Esophagus muscularis mucosa (tissue), 4 donors: Measurements from ENCODE around the gene DCST2. TPM values are rescaled to one million over a fixed set of nuclear protein-coding genes. Genes with fewer than 3 reads are reported as not detected.
"Not testable (repeated sequence)": the region's sequence is repeated elsewhere in the genome, so short reads cannot be mapped to it uniquely, and the experiment has no call there.

Source experiments
- DNase-seq: peaks from one replicate; pipeline ENCODE4 v3.0.0-alpha.2; 2017; ENCODE audit errors: extremely low spot score
- H3K27ac ChIP-seq, 4 donors: fragments of 200-600 bp; sonication (generic); replicated peaks in 1 of 4; 1 replicate in 3 of 4; 2 replicates in 1 of 4; pipeline ENCODE4 v1.5.1; 2016 to 2019; ENCODE audit warnings: mild to moderate bottlenecking in 1 of 4
- H3K27me3 ChIP-seq, 4 donors: fragments of 200-600 bp; sonication (generic); one replicate each; pipeline versions ENCODE4 v1.5.1 to v1.6.0; 2016 to 2019
- H3K36me3 ChIP-seq, 4 donors: fragments of 200-600 bp; sonication (generic); one replicate each; pipeline ENCODE4 v1.5.1; 2016 to 2019
- H3K4me1 ChIP-seq, 4 donors: fragments of 200-600 bp; sonication (generic); one replicate each; pipeline ENCODE4 v1.5.1; 2016 to 2019
- H3K4me3 ChIP-seq, 4 donors: fragments of 200-600 bp; sonication (generic); 1 replicate in 2 of 4; 2 replicates in 2 of 4; pipeline ENCODE4 v1.5.1; 2016 to 2019; ENCODE audit warnings: mild to moderate bottlenecking in 4 of 4, moderate library complexity in 1 of 4
- H3K9me3 ChIP-seq, 4 donors: fragments of 200-600 bp; sonication (generic); 1 replicate in 3 of 4; 2 replicates in 1 of 4; pipeline ENCODE4 v1.5.1; 2016 to 2019
- CTCF ChIP-seq, 3 experiments: fragments of 200-600 bp in 2 of 3; fragments of 450-650 bp in 1 of 3; sonication (generic) in 2 of 3; IDR thresholded peaks; one replicate each; pipeline ENCODE4 v1.5.1; 2017 to 2019; ENCODE audit warnings: antibody characterized with exemption in 3 of 3, mild to moderate bottlenecking in 2 of 3, moderate library complexity in 1 of 3
- EP300 ChIP-seq: sonication (generic); formaldehyde crosslinking; IDR thresholded peaks from one replicate; pipeline ENCODE4 v1.6.1; 2017; ENCODE audit warnings: antibody characterized with exemption
- POLR2A ChIP-seq: fragments of 450-650 bp; IDR thresholded peaks from one replicate; pipeline ENCODE4 v1.6.1; 2017; ENCODE audit warnings: antibody characterized with exemption, moderate library complexity, mild to moderate bottlenecking, low read depth
- POLR2AphosphoS5 ChIP-seq, 2 donors: sonication (generic); formaldehyde crosslinking; IDR thresholded peaks; one replicate each; pipeline ENCODE4 v1.6.1; 2017; ENCODE audit warnings: antibody characterized with exemption in 2 of 2
- WGBS: methylation state at CpG from one replicate; pipeline ENCODE4 v1.1.5; 2018; 5-methylcytosine and 5-hydroxymethylcytosine counted together
- intact Hi-C: fragments of 100-400 bp; cut with DNase I; formaldehyde crosslinking; loops from one replicate; pipeline ENCODE4 v1.15.1; 2023
- total RNA-seq, 4 donors: library from RNA; depleted of rRNA; stranded (reverse); fragments of >200 nt; gene quantifications; one replicate each; pipeline versions ENCODE4 v1.1.0 to v1.2.1, GENCODE V29; 2016

DCST2 gene
- total RNA-seq, 4 donors from 2014 or later = 0.11 to 0.19 TPM; not detected in 2

GRCh38 chr1:154988058-154988954 is 45.3 kb downstream of the DCST2 start:
- WGBS = 89% methylated on average over 11 of the region's 17 CpGs
- Histone ChIP-seq H3K4me3 (no peak overlapping the region), H3K4me1 (peaks cover 11 to 32% (median 21%) of the 10 kb centered on the region in 4 donors), H3K27me3 (no peaks in the 10 kb centered on the region), H3K9me3 (no peaks in the 10 kb centered on the region), H3K36me3 (peaks cover 7 to 66% (median 60%) of the 10 kb centered on the region in 4 donors), H3K27ac (no peak overlapping the region)
- intact Hi-C loops = no loop called here
- TF ChIP-seq POLR2AphosphoS5 (IDR thresholded peaks at IDR 0.05) (no peak), CTCF (IDR thresholded peaks at IDR 0.05) (no peak), POLR2A (no peak), EP300 (no peak)
- no peak for DNase-seq

GRCh38 chr1:154987326-154987725 is 46.3 kb downstream of the DCST2 start:
- H3K9me3 ChIP-seq = no peaks in the 10 kb centered on the region
- DNase-seq = no peak
- peaks cover 16 to 37% (median 26%) of the 10 kb centered on the region in 4 donors for H3K4me1 ChIP-seq
- intact Hi-C loops = no loop called here
- no peaks in the 10 kb centered on the region for H3K27me3 ChIP-seq
- H3K27ac ChIP-seq = no peak overlapping the region
- no peak overlapping the region for H3K4me3 ChIP-seq
- H3K36me3 ChIP-seq = peaks cover 7 to 56% (median 51%) of the 10 kb centered on the region in 4 donors
- 66% methylated on average over 6 of the region's 6 CpGs for WGBS
- TF ChIP-seq POLR2AphosphoS5 (IDR thresholded peaks at IDR 0.05) (no peak), EP300 (no peak), CTCF (IDR thresholded peaks at IDR 0.05) (no peak), POLR2A (no peak)

GRCh38 chr1:154986736-154987135 is 46.8 kb downstream of the DCST2 start:
- peaks cover 18 to 43% (median 29%) of the 10 kb centered on the region in 4 donors for H3K4me1 ChIP-seq
- WGBS = 86% methylated on average over 4 of the region's 4 CpGs
- H3K27me3 ChIP-seq, H3K4me3 ChIP-seq, intact Hi-C loops, DNase-seq, H3K9me3 ChIP-seq, H3K27ac ChIP-seq: not testable (repeated sequence)
- H3K36me3 ChIP-seq = peaks cover 7 to 52% (median 47%) of the 10 kb centered on the region in 4 donors

GRCh38 chr1:154983776-154984466 is 49.7 kb downstream of the DCST2 start:
- Histone ChIP-seq H3K4me3 (peak overlapping the region; percentile 71 to 85 (median 74)), H3K9me3 (no peaks in the 10 kb centered on the region), H3K36me3 (peaks cover 0 to 27% (median 23%) of the 10 kb centered on the region in 4 donors), H3K27ac (peak overlapping the region; percentile 76 to 85 (median 83)), H3K27me3 (no peaks in the 10 kb centered on the region), H3K4me1 (peaks cover 18 to 37% (median 25%) of the 10 kb centered on the region in 4 donors)
- WGBS = 19% methylated on average over 13 of the region's 17 CpGs
- intact Hi-C loops = no loop called here
- TF ChIP-seq POLR2A (no peak), EP300 (no peak), CTCF (IDR thresholded peaks at IDR 0.05) (no peak), POLR2AphosphoS5 (IDR thresholded peaks at IDR 0.05) (no peak)
- no peak for DNase-seq
